Measurements from ENCODE around the gene TTC9B.
A peak's percentile ranks its signal among the peaks of the same experiment; 100 is the strongest.

Gene TTC9B

DNA sequence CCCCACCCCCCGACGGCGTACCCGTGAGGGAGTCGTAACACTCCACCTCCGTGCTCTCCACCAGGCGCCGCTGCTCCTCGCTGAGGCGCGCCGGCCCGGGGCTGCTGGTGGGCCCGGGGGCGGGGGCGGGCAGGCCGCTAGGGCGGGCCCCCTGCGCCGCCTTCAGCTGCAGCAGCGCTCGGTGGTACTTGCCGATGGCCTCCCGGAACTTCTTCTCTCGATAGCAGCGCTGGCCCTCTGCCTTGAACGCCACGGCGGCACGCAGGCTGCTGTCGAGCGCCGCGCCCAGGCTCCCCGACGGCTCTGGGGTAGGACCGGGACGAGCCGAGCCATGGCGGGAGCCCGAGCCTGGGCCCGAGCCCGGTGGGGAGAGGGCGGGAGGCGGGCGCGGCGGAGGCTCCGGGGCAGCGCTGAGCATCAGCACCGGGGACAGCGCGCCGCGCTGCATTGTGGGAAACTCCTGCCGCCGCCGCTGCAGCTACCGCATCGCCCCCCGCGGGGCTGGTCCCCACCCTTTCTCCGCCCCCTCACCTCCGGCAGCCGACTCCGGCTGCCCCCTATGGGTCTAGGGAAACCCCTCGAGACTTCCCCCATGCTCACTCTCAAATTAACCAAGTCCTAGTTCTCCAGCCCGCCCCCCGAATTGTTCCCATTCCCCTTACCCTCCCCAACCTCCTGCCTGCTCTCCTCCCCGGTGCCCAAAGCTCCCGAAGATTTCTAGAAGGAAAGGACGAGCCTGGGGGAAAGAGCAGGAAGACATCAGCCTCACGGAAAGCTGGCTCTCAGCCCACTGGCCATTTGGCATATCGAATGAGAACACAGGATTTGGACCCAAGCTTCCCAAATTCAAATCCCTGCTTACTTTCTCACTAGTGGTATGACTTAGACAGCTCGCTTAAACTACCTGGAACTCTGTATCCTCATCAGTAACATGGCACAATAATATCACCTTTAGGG is at the start of gene TTC9B:
Gene TTC9B, minus strand, starts transcription at position 451 of the 957 bp plus-strand sequence. Its CDS starts 3 bp downstream, at position 448.
- peak; percentile 62 for DNase-seq (ENCODE audit: low spot score)

DNA sequence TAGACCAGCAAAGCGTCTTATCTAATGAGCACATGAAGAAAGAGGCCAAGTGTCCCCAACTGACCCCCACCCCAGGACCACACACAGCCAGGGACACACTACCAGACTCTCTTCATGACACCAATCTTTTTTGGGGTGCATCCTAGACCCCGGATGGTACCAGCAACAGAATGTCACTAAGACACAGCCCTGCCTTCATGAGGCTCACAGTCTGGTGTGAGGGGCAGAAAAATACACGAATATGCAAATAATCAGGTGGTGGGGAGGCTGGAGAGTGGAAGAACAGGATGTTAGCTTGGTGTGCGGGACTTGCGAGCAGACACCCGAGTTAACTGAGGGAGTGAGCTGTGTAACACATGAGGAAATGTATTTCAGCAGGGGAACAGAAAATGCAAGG is 49.4 kb upstream of the TTC9B start:
- no peak for DNase-seq (ENCODE audit: low spot score)

DNA sequence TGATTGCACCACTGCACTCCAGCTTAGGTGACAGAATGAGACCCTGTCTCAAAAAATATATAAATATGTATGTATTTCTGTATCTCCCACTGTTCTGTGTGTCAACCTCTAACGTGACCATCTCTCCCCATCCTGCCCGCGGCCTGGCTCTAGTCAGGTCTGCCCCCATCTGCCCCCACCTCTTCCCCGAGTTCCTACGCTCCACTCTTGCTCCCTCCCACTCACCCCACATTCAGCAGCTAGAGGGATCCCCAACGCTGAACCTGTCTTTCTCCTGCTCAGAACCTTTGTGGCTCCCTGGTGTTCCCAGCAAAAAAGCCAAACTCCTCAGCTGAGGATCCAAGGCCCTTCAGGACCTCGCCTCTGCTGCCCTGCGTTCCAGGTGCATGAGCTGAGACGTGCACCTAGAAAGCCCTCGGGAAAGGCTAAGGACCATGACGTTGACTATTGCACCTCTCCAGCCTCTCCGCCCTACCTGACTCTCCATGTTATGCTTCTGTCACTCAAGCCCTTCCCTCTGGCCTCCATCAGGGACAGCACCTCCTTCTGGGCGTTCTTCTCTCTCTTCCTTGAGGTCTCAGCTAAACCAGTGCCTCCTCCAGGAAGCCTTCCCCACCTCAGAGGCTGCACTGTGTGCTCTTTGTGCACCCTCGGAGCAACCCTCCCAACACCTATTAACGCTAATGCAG is 48.9 kb upstream of the TTC9B start:
- no peak for DNase-seq (ENCODE audit: low spot score)

DNA sequence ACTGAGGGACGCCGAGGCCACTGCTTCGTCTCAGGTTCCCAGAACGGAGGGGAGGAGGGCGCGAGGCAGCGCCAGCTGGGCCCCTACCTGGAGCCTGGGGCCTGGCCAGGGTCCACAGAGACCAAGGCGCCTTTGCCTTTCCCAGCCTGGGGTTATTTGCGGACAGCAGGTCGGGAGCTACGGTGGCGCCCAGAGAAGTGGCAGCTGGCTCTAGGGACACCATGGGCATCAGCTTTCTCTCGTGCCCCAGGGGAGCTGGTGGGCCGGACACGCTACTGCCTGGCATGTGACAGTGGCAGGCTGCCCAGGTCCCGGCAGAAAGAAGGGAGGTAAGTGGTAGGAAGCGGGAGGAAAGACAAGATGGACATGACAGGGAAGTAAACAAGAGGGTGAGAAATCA is 47.9 kb upstream of the TTC9B start:
- no peak for DNase-seq (ENCODE audit: low spot score)

DNA sequence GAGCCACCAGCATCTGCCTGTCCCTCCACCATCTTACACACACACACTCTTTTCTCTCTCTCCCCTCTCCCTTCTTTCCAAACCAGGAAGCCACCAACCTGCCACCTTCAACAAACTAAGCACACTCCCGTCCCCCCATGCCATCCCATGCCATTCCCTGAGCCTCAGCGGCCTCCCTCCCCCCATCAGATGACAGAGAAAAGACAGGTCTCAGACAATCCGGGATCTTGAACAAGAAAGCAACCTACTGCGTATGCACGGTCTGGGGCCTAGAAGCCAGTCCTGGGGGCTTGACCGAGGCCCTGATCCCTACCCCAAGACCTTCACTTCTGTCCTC is 47.5 kb upstream of the TTC9B start:
- no peak for DNase-seq (ENCODE audit: low spot score)

DNA sequence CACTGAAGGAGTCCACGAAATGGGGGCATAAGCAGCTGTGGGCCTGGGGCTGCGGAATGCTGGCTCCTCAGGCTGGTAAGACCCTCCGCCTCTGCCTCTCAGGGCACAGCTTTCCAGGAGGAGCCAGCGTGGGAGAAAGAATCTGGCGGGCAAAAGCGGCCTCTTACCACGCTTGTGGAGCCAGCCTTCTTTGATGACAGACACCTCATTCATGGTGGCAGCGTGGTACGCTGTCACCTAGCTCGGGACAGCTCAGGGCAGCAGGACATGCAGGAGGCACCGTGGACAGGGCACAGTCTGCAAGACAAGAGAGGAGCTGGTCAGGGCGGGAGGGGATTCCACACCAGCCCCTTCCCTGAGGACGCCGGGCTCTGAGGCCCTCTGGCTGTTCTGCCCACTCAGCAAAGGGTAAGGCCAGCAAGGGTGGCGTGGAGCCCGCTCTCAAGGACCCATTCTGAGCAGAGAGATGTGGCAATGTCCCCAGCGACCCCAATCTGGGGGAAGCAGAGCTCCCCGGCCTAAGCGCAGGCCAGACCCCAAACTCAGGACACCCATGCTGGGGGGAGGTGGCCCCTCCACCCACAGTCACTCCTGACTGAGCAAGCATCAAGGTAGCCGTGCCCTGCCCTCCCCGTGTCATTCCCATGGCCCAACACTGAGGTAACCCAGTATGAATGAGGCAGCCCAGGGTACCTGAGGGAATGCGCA is 47.0 kb upstream of the TTC9B start:
- no peak for DNase-seq (ENCODE audit: low spot score)

DNA sequence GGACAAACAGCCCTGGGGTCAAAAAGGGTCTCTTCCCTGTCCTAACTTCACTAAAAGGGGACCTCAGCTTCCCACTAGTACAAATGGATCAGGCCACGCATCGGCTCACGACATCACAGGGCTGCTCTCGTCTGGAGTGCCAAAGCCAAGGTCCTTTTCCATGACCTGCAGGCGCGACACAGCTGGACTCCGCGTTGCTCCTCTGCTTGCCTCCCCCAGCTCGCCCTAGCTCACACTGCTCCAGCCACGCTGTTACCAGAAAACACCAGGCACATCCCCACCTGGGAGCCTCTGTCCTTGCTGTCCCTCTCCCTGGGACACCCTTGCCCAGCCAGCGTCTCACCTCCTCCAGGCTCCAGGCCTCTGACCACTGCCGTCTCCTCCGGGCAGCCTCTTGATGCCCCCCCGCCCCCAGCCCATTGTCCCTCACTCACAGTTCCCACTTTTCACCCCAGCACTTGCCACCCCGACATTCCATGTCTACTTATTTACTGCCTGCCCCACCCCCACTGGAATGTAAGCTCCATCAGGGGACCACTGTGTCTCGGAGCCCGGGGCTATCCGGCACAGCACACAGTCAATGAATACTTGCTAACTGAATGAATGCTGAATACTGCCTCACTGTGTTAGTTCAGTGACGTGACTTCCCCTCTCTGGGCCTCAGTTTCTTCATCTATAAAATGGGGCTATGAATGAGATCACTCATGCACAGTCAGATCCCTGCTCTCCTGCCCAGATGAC is 46.3 kb upstream of the TTC9B start:
- DNase-seq (ENCODE audit: low spot score): no peak

DNA sequence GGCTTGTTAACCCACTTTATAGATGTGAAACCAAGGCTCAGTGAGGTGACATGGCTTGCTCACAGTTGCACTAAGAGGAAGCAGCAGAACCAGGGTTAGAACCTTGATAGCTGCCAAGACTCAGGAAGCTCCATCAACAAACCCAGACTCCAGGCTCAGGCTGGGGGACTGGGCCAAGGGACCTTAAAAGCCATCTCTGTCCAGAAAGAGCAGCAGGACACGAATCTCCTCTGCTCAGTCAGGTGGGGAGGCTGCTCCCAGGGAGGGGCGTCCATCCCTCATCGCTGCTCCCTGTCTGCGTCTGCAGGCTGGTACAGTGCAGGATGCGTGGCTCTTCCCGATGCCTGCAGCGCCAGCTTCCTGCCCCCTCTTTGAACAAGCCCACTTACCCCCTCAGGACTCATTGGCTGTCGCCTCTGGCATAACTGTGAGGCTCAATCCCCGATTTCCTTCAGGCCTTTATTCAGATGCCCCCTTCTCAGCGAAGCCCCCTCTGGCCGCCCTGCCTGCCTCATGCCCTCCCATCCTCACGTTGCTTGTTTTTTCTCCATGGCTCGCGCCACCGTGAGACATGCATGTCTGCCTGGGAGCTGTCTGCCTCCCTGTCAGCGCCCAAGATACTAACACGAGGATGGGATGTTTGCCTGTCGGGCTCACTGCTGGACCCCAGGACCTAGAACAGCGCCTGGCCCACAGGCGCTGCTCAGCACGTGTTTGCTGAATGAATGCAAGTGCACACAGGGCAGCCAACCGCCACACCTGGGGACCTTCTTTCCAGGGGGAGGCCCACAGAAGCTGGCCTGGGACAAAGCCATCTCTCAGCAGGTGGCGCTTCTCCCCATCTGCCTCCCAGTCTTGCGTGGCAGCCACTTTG is 45.5 kb upstream of the TTC9B start:
- DNase-seq (ENCODE audit: low spot score): no peak

DNA sequence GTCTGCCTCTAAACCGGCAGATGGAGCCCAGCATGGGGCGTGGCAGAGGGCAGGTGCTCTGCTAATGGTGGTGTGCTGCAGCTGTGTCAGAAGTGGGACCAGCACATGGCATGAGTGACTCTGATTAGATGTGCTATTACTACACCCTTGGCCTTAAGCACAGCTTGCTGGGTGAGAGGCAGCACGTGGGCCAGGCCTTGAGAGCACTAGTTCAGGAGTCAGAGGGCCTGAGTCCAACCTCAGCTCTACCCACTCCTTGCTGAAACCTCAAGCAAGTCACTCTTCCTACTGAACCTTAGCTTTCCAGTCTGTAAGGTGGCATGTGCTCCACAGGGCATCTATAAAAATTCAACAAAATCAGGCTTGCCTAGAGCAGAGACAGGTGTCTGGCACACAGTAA is 44.2 kb upstream of the TTC9B start:
- DNase-seq (ENCODE audit: low spot score): no peak

DNA sequence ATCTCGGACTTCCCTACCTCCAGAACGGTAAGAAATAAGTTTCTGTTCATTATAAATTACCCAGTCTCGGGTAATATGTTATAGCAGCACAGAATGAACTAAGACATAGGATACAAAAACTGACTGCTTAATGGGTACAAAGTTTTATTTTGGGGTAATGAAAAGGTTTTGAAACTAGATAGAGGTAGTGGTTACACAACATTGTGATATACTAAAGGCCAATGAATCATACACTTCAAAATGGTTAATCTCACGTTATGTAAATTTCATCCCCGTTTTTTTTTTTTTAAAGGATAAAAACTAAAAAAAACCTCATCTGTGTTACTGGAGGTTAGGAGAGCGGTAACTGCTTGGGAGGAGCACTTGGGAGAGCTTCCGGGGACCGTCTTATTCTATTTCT is 43.4 kb upstream of the TTC9B start:
- DNase-seq (ENCODE audit: low spot score): no peak

DNA sequence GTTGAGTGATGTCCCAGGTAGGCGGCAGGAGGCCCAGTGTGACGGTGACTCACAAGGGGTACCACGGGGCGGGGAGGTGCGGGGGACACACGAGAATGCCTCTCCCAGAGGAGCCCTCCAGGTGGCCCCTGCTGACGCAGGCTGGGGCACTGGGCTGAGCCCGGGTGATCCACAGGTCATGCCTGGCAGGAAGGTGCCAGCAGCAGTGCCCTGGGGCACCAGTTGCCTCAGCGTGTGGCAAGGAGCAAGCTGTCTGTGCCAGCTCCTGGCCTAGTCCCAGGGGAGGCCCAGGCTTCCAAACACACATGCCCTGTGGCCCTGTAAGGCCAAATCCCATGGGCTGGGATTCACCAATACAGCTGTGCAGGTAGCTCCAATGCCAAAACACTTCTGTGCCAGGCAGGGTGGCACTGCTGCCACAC is 38.9 kb upstream of the TTC9B start:
- no peak for DNase-seq (ENCODE audit: low spot score)

DNA sequence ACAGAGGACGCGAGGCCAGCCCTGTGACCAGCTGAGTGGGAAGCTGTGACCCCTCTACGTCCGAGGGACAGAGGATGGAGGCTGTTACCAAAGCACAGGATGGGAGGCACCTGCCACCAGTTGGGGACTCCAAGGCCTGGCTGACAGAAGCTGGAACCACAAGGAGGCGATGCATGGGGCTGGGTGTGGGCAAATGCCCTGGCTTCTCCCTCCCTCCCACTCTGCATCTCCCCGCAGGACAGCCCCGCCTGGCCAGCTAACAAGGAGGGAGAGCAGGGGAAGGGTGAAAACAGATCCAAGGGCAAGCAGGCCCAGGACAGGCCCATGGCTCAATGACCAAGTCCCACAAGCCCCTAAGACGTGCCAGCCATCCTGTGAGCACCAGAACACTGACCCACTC is 38.3 kb upstream of the TTC9B start:
- no peak for DNase-seq (ENCODE audit: low spot score)

DNA sequence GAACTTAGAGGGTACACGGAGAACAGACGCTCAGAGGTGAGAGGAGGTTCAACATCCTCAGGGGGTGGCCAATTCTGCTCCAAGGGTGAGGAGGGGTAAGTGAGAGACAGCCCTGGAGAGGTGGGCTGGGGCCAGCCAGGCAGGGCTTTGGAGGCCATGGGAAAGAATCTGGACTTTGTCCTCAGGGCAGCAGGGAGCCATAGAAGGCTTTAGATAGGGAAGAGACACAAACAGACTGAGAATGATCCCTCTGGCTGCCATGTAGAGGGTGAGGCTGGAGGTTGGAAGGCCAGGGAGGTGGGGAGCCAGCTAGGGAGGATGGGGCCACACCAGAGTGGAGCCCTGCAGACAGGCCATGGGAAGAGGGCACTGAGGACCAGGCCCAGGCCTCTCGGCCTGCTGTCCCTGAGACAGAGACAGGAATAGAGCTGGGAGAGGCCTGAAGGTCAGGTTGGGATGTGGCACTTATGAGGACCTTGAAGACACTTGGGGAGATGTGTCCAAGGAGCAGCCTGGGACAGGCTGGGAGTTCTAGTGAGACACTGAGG is 37.5 kb upstream of the TTC9B start:
- no peak for DNase-seq (ENCODE audit: low spot score)

DNA sequence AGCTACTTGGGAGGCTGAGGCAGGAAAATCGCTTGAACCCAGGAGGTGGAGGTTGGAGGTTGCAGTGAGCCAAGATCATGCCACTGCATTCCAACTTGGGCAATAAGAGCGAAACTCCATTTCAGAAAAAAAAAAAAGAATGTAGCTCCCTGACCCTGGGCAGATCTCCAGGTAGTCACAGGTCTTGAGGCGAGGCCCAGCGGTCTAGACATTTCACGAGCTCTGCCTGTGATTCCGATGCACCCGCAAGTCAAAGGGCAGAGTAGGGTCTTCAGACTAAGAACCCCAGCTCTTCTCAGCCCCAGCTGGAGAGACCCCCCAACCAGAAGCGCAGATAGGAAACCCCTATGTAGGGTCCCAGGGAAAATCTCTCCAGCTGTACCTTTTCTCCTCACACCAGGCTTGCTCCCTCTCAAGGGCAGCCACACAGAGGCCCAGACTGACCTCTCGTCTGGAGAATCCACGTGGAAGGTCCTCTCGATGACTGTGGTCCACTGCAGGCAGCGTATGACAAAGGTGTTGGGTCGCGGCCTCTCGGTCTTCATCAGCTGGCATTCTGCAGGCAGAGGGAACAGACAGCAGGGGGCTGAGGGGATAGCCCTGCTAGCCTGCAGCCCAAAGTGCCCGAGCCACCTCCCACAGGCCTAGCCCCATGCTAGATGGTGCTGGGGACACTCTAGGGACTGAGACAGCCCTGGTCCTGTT is 36.7 kb upstream of the TTC9B start:
- DNase-seq (ENCODE audit: low spot score): no peak

DNA sequence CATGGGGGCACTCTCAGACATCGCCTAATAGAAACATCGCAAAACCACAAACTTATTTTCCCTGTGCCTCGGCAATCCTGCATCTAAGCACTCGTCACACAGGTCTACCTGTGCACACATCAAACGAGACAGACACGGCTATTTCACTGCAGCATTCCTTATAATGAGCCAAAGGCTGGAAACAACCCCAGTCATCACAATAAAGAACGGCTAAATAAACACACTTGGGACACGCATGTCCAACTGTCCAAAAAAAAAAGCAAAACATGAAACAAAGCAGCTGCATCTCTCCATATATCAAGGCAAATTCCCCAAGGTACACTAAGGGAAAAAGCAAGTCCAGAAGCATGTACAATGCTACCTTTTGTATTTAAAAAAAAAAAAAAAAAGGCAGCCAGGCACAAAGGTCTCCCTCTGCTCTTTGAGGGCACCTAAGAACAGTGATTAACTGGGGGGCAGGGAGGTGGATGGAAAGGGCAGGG is 35.5 kb upstream of the TTC9B start:
- no peak for DNase-seq (ENCODE audit: low spot score)

DNA sequence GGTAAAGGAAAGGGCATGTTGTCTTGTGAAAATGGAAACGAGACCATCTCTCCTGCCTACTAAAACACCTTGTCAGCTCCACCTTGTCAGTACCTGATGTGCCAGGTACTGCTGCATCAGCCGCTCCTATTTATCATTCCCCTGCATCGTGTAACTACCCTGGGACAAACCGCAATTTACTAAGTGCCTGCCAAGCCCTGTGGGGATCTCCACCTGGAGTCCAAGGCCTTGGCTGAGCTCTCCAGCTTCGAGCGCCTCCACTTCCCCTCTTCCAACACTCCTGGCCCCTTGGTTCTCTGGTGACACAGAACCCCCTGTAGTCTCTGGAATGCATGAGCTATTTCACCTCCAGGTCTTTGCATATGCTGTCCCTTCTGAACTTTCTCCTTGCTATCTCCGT is 34.2 kb upstream of the TTC9B start:
- no peak for DNase-seq (ENCODE audit: low spot score)

DNA sequence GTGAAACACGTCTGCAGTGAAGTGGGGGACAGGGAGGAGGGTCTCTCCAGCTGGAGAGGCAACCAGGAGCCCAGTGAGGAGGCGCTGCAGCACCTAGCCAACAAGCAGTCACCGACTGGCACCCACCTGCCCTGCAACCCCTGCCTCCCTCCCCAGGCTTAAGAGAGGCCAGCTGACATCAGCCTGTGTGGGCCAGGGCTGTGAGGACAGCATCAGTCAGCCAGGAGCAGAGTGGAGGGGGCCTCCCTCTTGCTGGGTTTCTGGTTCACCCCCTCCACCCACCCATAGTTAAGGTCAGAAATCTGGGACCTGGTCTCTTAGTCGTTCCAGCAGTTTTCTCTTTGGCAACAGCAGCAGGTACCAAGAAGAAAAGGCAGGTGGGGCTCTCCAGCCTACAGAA is 33.8 kb upstream of the TTC9B start:
- no peak for DNase-seq (ENCODE audit: low spot score)

DNA sequence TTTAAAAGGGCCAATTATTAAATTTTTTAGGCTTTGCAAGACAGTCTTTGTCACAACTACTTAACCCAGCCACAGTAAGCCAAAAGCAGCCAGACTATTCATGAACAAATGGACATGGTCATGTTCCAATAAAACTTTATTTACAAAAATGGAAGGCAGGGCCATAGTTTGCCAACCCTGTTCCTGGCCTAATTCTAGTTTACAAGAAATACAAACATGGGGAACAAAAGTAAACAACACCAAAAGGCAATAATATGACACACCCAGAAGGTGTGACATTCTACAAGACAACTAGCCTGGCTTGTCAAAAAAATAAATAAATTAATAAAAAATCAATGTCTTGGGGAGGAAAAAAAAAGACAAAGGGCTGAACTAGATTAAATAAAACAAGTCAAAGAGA is 33.1 kb upstream of the TTC9B start:
- DNase-seq (ENCODE audit: low spot score): no peak

DNA sequence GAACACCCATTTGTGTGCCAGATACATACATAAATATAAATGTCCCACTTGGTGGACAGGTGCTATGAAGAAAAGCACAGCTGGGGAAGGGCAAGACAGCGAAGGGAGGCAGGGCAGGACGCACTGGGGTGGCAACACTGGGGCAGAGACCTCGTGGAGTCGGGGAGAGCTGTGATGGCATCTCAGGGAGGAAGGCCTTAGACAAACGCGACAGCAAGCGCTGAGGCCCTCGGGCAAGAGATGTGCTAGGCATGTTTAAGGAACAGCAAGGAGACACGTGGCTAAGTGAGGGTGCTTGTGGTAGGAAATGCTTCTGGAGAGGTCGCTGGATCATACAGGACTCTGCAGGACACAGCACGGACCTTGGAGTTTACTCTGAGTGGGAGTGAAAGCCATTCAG is 31.6 kb upstream of the TTC9B start:
- no peak for DNase-seq (ENCODE audit: low spot score)

DNA sequence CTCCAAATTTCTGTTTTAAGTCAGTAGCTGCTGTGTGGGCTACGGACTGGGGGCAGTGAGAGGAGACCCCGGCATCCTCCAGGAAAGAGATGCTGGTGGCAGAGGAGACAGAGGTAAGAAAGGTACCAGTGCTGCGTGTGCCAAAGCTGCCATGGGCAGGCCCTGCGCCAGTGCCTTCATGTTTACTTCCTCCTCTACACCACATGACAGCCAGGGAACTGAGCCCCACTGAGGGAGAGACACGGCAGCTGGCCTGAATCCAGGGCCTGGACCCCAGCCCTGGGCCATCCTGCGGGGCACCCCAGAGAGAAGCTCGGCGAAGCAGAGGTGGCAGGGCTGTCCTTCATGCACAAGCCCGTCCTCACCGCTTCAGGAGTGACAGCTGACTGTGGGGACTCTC is 31.0 kb upstream of the TTC9B start:
- no peak for DNase-seq (ENCODE audit: low spot score)

Data from AG08395 (cell line).